IMR-90 (cell line): ENCODE measurements around the gene PRKCH.

Experiments used
- CTCF ChIP-seq: conservative IDR thresholded peaks from 2 replicates; pipeline ENCODE4 v1.5.1; 2012; ENCODE audit warnings: mild to moderate bottlenecking, low read depth, low read length, improper control_type of control experiment
- FOS ChIP-seq: fragments of 150-350 bp; IDR thresholded peaks from 2 replicates; pipeline ENCODE4 v1.6.1; 2016; ENCODE audit warnings: low read depth, low read length
- POLR2A ChIP-seq: IDR thresholded peaks from 2 replicates; pipeline ENCODE4 v1.6.1; 2012; ENCODE audit warnings: mild to moderate bottlenecking, low read depth, low read length
- RAD21 ChIP-seq: IDR thresholded peaks from 2 replicates; pipeline ENCODE4 v1.6.1; 2012; ENCODE audit warnings: low read length, improper control_type of control experiment
- SMC3 ChIP-seq: fragments of 150-350 bp; IDR thresholded peaks from 2 replicates; pipeline ENCODE4 v1.6.1; 2016; ENCODE audit warnings: low read depth, mild to moderate bottlenecking, antibody characterized with exemption, low read length, moderate library complexity
- TF ChIP-seq, protein P1 (sequence below): fragments of 150-350 bp; IDR thresholded peaks from 2 replicates; pipeline ENCODE4 v1.6.1; 2017; ENCODE audit warnings: mild to moderate bottlenecking, antibody characterized with exemption, low read length, low read depth

GRCh38 chr14:61434311-61434710 is 112.9 kb downstream of the PRKCH start:
- TF ChIP-seq CTCF (no peak), SMC3 (no peak), POLR2A (no peak), FOS (no peak), RAD21 (no peak)
- TF ChIP-seq, protein P1, sequence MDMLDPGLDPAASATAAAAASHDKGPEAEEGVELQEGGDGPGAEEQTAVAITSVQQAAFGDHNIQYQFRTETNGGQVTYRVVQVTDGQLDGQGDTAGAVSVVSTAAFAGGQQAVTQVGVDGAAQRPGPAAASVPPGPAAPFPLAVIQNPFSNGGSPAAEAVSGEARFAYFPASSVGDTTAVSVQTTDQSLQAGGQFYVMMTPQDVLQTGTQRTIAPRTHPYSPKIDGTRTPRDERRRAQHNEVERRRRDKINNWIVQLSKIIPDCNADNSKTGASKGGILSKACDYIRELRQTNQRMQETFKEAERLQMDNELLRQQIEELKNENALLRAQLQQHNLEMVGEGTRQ = no peak
